NCI-H1436 treated with DMSO at 0.1 percent for 48 hours (cell line): ENCODE data around the gene ID1.
"Not testable (repeated sequence)": the region's sequence is repeated elsewhere in the genome, so short reads cannot be mapped to it uniquely, and the experiment has no call there.

Experiments used
- DNase-seq: peaks from one replicate; lab custom pipeline; 2025; lab: John Stamatoyannopoulos, UW

Gene ID1

GRCh38 chr20:31637660-31638059, 32.6 kb downstream of the ID1 start, which contains the start of gene COX4I2:
COX4I2 (plus strand) TSS chr20:31637912; CDS start chr20:31639018, 1,106 bp downstream.
- no peak for DNase-seq

- no peak for DNase-seq
Observed at GRCh38 chr20:31638317-31638716, 33.2 kb downstream of the ID1 start.

- DNase-seq, result no peak
Observed at GRCh38 chr20:31638816-31639215, 33.7 kb downstream of the ID1 start.

- no peak for DNase-seq
Observed at GRCh38 chr20:31640259-31640658, 35.2 kb downstream of the ID1 start.

GRCh38 chr20:31641391-31641790, 36.3 kb downstream of the ID1 start:
- DNase-seq, result no peak

GRCh38 chr20:31642837-31643236, 37.7 kb downstream of the ID1 start:
- no peak for DNase-seq

- no peak for DNase-seq
Observed at GRCh38 chr20:31643522-31643921, 38.4 kb downstream of the ID1 start.

- DNase-seq, result no peak
Observed at GRCh38 chr20:31644701-31645100, 39.6 kb downstream of the ID1 start.

- not testable (repeated sequence) for DNase-seq
Observed at GRCh38 chr20:31648104-31648503, 43.0 kb downstream of the ID1 start.

GRCh38 chr20:31652917-31653396, 47.9 kb downstream of the ID1 start:
- DNase-seq, result no peak

- no peak for DNase-seq
Observed at GRCh38 chr20:31653561-31653960, 48.5 kb downstream of the ID1 start.

- no peak for DNase-seq
Observed at GRCh38 chr20:31654534-31654933, 49.4 kb downstream of the ID1 start.
